Retinal pigment epithelial cell (primary cell): ENCODE data around the gene MEGF6.

Experiments
- DNase-seq: peaks from one replicate; pipeline ENCODE4 v3.0.0-alpha.2; 2010; ENCODE audit warnings: low read depth
- H3K4me3 ChIP-seq: 2 replicates; pipeline ENCODE4 v1.5.1; 2011; ENCODE audit warnings: mild to moderate bottlenecking, low read length, control low read depth, moderate library complexity
- TF ChIP-seq, protein P1 (sequence below): conservative IDR thresholded peaks from 2 replicates; pipeline ENCODE4 v1.5.1; 2011; ENCODE audit warnings: low read depth, low read length, control low read depth, inconsistent platforms

MEGF6 gene

DNA sequence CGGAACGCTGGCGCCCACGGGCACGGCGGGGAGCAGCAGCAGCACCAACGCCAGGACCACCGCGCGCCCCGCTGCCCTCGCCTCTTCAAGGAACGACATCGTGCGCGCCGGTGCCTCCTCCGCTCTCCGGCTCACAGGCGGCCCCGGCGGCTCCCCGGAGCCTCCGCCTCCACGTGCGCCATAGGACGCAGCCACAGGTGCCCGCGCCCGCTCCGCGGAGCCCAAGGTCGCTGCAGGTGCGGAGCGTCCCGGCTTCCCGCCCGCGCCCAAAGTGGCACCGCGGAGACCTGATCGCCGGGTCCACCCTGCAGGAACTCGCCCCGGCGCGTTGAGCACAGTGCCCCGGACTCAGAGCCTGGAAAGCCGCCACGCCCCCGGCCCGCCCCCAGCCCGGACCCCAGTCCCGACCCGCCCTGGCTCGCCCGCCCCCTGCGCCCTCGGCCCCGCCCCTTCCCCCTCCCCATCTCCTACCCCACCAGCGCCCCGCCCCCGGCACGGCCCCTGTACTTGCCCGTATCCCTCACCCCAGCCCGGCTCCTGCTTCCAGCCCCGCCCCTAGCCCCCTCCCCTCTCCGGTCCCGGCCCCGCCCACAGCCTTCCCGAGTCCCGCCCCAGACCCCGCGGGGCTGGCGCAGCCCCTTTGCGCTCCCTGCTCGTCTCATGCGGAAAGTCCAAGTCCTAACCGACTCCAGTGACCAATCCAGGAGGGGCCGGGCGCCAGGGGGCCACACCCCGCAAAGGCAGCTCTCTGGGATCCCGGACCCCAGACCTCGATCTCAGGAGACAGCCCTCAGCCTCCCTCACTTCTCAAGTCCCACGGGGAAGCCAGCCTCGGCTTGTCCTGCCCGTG is at the start of gene MEGF6:
Gene MEGF6 (minus strand): TSS at position 339 of the 850 bp plus-strand sequence. CDS start 240 bp downstream, at position 99.
- H3K4me3 ChIP-seq: peak within 1 kb of the TSS; percentile 48
- peak; percentile 30 for DNase-seq

DNA sequence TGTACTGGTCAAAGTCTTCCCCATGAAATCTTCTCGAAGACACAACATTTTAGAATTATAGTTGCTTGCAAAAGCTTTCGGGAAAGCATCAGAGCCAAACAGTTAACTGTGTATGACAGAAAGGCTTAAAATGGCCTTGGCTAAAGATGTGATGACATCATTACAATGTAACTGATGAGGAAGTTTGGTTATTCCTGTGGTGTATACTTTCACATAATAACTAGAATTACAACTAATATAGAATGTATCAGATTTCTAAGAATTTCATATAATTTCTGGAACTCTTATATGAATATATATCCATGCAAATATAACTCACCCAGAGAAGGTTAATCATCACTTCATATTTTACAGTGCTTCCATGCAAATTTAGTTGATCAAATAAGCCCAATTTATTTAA is 49.4 kb upstream of the MEGF6 start:
- no peak for DNase-seq
- H3K4me3 ChIP-seq: no peak overlapping the region
- TF ChIP-seq, protein P1, sequence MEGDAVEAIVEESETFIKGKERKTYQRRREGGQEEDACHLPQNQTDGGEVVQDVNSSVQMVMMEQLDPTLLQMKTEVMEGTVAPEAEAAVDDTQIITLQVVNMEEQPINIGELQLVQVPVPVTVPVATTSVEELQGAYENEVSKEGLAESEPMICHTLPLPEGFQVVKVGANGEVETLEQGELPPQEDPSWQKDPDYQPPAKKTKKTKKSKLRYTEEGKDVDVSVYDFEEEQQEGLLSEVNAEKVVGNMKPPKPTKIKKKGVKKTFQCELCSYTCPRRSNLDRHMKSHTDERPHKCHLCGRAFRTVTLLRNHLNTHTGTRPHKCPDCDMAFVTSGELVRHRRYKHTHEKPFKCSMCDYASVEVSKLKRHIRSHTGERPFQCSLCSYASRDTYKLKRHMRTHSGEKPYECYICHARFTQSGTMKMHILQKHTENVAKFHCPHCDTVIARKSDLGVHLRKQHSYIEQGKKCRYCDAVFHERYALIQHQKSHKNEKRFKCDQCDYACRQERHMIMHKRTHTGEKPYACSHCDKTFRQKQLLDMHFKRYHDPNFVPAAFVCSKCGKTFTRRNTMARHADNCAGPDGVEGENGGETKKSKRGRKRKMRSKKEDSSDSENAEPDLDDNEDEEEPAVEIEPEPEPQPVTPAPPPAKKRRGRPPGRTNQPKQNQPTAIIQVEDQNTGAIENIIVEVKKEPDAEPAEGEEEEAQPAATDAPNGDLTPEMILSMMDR: no peak

More for the DNA sequence above, at the start of gene MEGF6:
- TF ChIP-seq, protein P1: no peak

GRCh38 chr1:3659093-3659492 is 47.8 kb upstream of the MEGF6 start:
- no peak overlapping the region for H3K4me3 ChIP-seq
- TF ChIP-seq, protein P1: no peak
- DNase-seq: no peak

DNA sequence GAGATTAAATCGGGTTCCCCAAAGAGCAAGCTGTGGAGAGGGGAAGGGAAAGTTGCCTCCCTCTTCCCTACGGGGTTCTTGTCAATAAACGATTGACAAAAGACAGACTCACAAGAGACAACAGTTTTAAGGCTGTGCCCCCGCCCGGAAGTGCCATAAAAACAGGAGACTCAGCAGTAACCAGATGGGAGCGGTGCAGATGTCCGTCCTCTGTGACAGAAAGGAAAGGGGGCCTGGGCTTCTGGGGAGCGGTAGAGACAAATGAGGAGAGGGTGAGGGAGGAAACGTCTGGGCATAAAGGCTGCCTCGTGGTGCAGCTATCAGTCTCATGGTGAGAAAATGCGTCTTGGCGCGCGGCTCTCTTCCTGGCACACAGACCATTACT is 46.9 kb upstream of the MEGF6 start:
- DNase-seq: no peak
- TF ChIP-seq, protein P1: no peak

DNA sequence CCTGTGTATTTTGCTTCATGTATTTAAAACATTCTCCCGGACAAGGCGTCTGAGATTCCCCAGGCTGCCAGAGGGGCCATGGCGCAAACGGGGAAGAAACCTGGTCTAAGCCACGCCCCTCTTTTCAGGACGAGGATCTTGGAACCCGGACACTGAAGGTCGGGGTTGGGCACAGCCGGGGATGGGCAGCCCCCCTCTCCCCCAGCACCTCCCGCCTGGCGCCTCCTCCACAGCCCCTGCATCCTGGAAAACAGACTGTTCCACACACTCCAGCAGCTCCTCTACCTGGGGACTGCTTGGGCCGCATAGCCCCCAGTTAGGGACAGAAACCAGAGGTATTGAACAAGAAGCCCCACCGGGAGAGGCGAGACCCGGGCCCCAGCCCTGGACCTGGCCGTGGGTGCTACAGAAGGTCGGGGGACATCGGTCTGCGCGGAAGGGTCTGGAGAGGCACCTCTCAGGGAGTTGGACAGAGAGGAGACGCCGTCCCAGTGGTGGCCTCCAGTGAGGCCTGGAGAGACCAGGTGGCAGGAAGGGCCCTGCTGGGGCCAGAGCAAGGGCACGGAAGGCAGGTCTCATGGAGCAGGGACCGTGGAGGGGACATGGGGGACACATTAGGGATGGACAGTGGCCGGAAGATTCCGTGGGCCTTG is 46.4 kb upstream of the MEGF6 start:
- TF ChIP-seq, protein P1: no peak
- DNase-seq: no peak
- no peak overlapping the region for H3K4me3 ChIP-seq

More for the DNA sequence above, 46.9 kb upstream of the MEGF6 start:
- no peak overlapping the region for H3K4me3 ChIP-seq

GRCh38 chr1:3657096-3657475 is 45.8 kb upstream of the MEGF6 start:
- TF ChIP-seq, protein P1: no peak
- no peak overlapping the region for H3K4me3 ChIP-seq
- DNase-seq: no peak
